Peyer's patch (tissue), 4 donors: Measurements from ENCODE around the gene CFAP99.

Source experiments
- CTCF ChIP-seq, 6 experiments: fragments of 450-650 bp in 4 of 6; fragments of 200-600 bp in 2 of 6; sonication (generic) in 1 of 6; IDR thresholded peaks; one replicate each; pipeline ENCODE4 v1.5.1; 2017 to 2019; ENCODE audit warnings: antibody characterized with exemption in 6 of 6, mild to moderate bottlenecking in 3 of 6, moderate library complexity in 1 of 6
- POLR2A ChIP-seq, 2 donors: fragments of 450-650 bp; IDR thresholded peaks; one replicate each; pipeline ENCODE4 v1.5.1; 2017; ENCODE audit warnings: antibody characterized with exemption in 2 of 2, mild to moderate bottlenecking in 2 of 2, moderate library complexity in 2 of 2

DNA sequence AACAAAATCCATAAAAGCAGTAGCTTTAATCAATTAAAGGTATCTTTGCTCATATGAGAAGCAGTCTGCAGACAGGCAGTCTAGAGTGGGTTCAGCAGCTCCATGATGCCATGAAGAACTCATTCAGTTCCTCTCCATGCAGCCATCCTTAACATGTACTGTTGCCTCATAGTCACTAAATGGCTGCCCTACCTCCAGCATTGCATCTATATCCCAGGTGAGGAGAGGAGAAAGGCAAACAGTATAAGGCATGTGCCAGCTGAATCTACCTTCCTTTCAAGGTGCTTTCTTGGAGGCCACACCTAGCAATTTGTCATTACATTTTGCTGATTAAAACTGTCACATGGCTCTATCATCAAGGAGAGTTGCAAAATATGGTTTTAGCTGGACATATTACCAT lies 13.2 kb downstream of the CFAP99 start:
- TF ChIP-seq CTCF (IDR thresholded peaks at IDR 0.05): no peak
- TF ChIP-seq POLR2A (IDR thresholded peaks at IDR 0.05): no peak
